GM08714 (cell line): ENCODE results near the gene APH1B.
"Not testable (repeated sequence)": the region's sequence is repeated elsewhere in the genome, so short reads cannot be mapped to it uniquely, and the experiment has no call there.

ENCODE experiments used
- H3K4me3 ChIP-seq: fragments of 200-500 bp; sonication (Bioruptor generic); 2 replicates; pipeline ENCODE4 v1.5.1; 2014; ENCODE audit warnings: mild to moderate bottlenecking, low read length, inconsistent platforms
- ZNF274 ChIP-seq: IDR thresholded peaks from 2 replicates; pipeline ENCODE4 v1.6.1; 2012; ENCODE audit warnings: mild to moderate bottlenecking, low read depth, low read length

Gene APH1B

DNA sequence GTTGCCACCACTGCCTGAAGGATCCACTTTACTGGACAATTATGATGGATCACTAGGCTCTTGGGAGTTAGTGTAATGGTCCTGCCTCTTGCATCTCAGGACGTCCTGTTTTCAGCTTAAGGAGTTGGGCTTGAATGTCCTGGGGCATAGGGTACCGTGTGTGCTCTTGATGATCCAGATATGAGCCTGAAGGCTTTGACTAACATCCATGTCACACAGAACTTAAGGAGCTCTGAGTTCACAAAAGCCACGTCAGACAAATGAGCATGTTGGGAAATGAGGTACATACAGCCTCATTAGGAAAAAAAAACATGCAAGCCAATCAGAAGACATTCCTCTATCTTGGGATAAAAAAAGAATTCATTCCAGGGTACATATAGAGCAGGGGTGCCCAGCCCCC lies 63.5 kb downstream of the APH1B start:
- no peak overlapping the region for H3K4me3 ChIP-seq
- no peak for TF ChIP-seq ZNF274

DNA sequence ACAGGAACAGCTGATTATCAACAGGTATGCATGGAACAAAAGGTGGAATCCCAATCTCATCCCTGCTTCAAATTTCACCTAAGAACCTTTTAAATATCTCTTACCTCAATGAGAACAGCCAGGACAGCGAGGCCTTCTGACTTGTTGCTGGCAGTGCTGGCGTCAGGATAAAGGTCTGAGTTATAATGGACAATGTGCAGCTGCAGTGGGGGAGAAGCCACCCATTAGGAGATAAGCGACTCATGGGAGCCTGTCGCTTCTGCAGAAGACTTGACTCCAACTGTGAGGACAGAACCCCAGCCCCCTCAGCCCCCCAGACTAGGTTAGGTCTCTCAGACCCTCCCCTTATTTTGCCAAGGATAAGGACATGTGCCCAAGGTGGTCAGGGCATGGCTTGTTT lies 64.5 kb downstream of the APH1B start:
- no peak for TF ChIP-seq ZNF274
- H3K4me3 ChIP-seq, result no peak overlapping the region

DNA sequence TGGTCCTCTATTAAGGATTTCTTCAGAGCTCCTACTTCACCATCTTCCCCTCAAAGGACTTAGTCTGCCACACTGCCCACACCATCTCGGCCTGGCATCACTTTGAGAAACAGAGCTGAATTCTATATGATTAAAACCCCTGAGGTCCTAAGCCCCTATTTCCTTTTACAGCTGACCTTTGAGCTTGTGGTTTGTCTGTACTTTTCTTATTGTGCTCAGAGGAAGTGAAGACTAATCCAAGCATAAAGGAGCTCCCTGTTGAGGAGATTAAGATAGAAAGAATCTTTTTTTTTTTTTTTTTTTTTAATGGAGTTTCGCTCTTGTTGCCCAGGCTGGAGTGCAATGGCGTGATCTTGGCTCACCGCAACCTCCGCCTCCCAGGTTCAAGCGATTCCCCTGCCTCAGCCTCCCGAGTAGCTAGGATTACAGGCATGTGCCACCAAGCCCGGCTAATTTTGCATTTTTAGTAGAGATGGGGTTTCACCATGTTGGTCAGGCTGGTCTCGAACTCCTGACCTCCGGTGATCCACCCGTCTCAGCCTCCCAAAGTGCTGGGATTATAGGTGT lies 65.7 kb downstream of the APH1B start:
- H3K4me3 ChIP-seq, result not testable (repeated sequence)

DNA sequence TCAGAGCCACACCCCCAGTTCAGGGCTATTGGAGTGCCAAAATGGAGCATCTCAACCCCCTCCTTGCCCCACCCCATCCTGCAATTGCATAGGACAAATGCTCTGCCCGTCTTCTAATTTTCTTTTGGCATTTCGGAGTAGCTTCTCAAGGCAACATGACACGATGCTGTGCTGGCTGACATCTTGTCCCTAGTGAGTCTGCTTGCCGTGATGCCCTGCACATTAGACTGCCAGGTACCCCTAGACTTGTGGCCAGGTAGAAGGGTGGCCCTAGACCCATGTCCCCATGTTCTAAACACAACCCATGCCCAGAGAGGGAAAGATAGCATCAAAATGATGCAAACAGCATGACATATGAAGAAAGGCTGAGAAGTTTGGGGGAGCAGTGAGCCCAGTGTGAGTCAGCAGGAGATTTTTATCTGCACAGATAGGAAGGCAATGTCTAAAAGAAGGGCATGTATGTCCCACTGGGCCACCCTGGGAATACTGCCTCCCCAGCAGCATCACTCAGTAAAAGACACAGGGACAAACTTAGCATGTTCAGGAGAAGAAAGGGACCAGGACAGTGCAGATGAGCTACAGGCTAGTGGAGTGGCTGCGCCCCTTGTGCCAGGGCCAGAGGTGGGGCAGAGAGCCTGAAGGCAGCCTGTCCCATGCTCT lies 67.5 kb downstream of the APH1B start:
- no peak for TF ChIP-seq ZNF274
- H3K4me3 ChIP-seq, result no peak overlapping the region

DNA sequence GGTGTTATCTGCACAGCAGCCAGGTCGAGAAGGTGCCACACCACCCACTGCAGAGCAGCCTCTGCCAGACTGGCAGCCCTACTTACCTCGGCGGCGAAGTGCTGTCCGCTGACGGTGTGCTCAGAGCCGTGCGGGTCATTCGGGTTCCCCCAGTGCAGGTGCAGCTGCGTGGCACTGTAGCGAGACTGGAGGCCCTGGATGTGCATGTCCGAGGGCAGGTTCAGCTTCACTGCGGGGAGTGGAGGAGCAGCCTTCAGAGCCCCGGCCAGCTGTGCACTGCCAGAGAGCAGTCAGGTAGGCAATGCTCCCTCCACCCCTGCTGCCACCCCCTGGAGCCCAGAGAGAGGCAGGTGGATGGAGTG lies 68.0 kb downstream of the APH1B start:
- TF ChIP-seq ZNF274, result no peak

DNA sequence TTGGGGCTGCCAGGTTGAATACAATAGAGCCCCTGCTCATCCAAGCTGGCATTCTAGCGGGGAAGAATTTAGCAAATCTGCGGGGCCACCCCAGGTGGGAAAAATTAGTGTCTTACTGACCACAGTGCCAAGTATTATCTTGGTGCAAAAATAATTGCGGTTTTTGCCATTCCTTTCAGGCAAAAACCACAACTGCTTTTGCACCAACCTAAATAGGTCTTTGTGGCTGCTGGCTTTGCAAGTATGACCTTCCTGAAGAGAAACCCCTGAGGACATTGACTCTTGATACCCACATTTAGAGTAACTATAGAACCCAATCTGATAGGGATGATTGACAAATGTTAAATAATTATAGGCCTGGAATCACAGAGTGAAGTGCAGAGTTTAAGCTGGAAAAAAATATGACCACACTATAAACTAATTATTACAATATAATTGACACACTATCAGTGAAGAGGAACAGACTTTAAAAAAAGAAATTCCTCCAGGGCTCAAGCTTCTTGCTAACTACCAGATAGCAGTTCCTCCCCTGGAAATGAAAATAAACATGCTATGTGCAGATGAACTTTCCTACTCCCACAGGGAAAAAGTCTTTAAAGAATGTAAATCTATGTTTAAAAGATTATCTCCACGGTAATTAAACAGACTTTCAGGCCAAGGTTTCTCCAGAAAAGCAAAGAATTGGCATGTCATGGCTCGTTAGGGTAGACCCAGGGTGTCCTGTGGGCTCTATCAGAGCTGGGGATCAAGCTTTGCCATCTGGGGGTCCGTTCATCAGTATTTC lies 69.9 kb downstream of the APH1B start:
- H3K4me3 ChIP-seq, result no peak overlapping the region
- no peak for TF ChIP-seq ZNF274

More for the DNA sequence above, 68.0 kb downstream of the APH1B start:
- no peak overlapping the region for H3K4me3 ChIP-seq

DNA sequence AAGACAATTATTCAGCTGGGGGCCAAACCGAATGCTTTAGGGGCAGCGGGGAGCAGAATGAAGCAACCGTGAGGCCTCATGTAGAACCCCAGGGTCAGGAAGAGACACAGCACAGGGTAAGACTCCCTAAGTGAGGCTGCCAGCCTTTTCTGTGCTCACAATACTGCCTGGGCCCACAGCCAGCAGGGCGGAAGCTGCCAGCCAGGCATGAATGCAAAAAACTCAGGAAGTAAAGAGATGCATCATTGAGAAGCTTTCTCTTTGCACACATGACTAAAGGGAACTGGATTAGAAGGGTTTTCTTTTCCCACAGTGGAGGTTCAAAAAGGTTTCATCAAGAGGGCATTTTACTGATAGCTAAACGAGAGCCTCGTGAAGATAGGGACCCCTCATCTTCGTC lies 71.0 kb downstream of the APH1B start:
- no peak overlapping the region for H3K4me3 ChIP-seq
- no peak for TF ChIP-seq ZNF274

DNA sequence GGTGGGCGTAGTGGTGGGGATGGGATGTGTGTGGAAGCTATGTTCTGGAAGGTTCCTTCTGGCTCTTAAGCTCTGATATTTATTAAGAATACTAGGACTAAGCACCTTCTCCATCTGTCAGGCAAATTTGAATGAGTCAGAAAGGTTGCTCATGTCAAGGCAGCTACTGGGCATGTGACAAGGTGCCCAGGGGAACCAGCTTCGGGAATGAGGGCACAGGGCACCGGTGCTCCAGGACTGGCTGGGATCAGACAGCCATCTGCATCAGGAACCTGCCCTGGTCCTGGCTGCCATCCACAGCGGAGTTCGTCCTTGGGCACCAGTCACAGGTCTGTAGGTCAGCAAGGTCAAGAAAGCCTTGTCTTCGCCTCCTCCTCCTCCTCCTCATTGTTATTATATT lies 71.8 kb downstream of the APH1B start:
- no peak for TF ChIP-seq ZNF274
- H3K4me3 ChIP-seq, result no peak overlapping the region

DNA sequence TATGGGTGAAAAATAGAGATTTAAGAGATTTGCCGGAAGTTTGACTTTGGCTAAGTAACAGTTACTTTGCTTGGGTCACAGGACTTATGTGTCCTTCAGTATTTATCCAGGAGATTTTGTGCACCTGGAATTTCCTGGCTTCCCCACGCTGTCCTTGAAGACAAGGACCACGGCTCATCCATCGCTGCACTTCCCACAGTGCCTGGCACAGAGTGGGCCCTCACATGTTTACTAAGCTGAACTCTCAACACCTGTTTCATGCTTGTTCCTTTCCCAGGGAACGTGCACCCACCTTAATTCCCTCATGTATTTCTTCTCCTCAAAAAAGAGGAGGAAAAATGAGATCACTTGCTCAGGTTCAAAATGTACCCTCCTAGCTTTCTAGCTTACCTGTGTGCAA lies 72.2 kb downstream of the APH1B start:
- H3K4me3 ChIP-seq, result no peak overlapping the region
- TF ChIP-seq ZNF274, result no peak

DNA sequence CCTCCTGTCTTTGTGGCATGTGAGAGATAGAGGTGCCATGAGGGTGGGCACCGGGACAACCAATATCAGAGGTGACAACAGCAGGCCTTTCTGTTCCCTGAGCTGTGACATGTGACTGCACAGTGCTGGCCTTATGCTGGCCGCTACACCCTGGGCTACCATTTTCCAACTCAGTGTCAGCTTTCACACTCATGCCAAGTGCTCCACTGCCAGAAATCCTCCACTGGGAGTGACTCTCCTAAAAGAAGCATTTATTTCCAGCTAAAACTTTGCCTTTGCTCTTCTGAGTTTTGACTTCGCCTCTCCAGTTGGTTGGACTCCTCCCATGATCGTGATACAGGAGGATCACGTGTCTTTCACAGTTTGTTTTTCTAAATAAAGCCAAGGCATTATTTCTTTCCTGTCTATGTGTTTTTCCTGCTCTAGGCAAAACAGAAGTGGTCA lies 72.8 kb downstream of the APH1B start:
- TF ChIP-seq ZNF274, result no peak
- no peak overlapping the region for H3K4me3 ChIP-seq

DNA sequence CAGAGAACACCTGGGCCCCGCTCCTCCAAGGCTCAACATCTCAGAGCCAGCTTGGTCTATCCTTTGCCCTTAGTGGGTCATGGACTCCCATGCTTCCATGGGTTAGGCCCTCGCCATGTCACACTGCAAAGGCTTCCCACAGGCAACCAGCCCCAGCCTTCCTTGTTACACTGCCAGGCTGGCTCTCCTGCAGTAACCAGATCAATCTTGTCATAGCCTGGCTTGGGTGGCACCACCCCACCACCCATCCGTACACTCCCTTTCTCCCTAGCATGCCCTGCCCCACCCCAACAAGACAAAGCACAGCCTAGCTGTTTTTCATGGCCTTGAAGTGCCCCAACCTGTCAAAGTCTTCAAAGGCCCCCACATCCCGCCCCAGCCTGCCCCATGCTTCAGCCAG lies 73.8 kb downstream of the APH1B start:
- no peak overlapping the region for H3K4me3 ChIP-seq
- TF ChIP-seq ZNF274, result no peak

DNA sequence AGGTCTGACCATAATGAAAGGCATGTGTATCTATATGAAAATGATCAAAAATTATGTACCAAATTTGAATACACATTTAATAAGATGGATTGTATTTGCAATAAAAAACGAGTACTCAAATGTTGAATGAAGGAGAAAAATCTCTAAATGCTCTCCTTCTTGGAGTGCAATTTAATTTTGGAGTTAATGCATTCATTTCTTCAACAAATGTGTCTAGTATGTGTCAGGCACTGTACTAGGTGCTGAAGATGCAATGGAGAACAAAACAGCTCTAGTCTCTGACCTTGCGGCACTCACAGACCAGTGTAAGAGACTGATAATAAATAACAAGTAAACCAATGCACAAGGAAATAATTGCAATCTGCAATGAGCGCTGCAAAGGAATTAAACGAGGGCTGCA lies 75.4 kb downstream of the APH1B start:
- H3K4me3 ChIP-seq, result no peak overlapping the region
- no peak for TF ChIP-seq ZNF274

DNA sequence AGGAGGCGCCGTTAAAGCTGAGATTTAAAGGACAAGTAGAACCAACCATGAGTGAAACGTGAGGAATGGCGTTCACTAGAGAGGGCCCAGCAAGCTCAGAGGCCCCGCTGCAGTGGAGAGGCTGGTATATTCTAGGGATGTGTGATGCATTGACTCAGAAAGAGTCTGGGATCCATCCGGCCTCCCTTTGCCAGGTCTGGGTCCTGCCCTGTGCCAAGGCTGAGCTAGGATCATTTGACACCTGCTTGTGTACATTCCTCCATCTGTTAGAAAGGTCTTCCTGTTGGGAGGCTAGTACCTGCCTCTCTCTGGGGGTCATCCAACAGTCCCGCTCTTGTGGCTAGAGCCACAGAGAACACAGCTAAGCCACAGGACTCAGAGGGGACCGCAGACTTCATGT lies 75.9 kb downstream of the APH1B start:
- H3K4me3 ChIP-seq, result no peak overlapping the region
- no peak for TF ChIP-seq ZNF274

DNA sequence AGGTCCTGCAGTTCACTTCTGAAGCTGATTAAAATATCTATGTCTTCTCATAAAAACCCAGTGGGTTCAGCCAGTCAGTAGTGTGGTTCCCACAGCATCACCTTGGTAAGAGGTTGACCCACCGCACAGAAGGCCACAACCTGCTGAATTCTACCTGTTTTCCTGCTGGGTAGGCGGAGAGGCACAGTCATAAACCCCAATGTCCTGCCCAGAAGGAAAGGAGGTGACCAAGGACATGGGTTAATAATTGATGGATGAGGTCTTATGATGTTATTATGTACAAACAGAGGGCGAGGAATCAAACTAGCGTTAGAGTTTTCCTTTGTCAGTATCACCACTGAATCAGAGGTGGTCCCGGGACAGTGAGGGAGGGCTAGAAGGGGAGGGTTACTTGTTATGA lies 76.5 kb downstream of the APH1B start:
- no peak overlapping the region for H3K4me3 ChIP-seq
- TF ChIP-seq ZNF274, result no peak
